KBM-7 (cell line): ENCODE data around the gene KIF2A.
A peak's percentile ranks its signal among the peaks of the same experiment; 100 is the strongest.

Experiments used
- DNase-seq: peaks from one replicate; pipeline ENCODE4 v3.0.0-alpha.2; 2015
- in situ Hi-C: fragments of 300-500 bp; cut with MboI; formaldehyde crosslinking; loops from 2 replicates; pipeline ENCODE4 v1.14.3; 2020; ENCODE audit warnings: low sequenced_read_pairs, low pct_unique_long_range_greater_than_20kb, mixed read lengths

Gene KIF2A

GRCh38 chr5:62317810-62318209, 11.8 kb downstream of the KIF2A start:
- no peak for DNase-seq
- in situ Hi-C loops = no loop called here

DNA sequence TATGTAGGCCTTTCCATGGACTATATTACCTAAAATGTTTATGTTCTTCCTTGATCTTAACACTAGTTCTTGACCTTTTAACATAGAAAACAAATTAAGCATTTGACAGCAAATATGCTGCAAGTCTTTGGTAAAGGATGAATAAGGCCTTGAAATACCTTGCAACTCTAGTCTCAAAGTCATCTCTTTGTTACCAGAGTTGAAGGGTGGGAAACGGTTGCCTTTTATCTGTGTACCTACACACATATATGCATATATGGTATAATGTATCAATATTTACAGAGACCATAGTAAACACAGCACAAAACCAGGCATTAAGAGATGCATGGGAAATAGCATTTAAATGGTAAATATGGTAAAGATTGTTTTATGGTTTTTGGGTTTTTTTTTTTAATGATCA, 16.5 kb downstream of the KIF2A start:
- in situ Hi-C loops = no loop called here
- DNase-seq = no peak

DNA sequence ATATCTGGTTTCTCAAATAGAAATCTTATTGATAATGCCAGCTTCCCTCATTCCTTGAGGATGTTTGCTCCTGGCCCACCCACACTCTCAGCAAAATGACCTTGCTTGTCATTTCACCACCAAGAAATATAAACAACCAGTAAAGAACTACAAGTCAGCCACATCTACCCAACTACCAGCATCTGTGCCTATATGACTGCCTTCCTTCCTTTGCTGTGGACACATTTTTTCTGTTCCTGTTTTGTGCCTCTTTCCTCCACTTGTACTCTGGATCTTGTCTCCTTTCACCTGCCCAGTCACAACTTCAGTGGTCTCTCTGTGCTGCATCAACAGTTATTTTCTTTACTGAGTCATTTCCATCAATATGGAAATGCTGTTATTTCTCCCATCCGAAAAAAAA, 20.3 kb downstream of the KIF2A start:
- in situ Hi-C loops = no loop called here
- DNase-seq = peak; percentile 26

- no peak for DNase-seq
- in situ Hi-C loops = no loop called here
These were observed 20.7 kb downstream of the KIF2A start for GRCh38 chr5:62326702-62327101.

DNA sequence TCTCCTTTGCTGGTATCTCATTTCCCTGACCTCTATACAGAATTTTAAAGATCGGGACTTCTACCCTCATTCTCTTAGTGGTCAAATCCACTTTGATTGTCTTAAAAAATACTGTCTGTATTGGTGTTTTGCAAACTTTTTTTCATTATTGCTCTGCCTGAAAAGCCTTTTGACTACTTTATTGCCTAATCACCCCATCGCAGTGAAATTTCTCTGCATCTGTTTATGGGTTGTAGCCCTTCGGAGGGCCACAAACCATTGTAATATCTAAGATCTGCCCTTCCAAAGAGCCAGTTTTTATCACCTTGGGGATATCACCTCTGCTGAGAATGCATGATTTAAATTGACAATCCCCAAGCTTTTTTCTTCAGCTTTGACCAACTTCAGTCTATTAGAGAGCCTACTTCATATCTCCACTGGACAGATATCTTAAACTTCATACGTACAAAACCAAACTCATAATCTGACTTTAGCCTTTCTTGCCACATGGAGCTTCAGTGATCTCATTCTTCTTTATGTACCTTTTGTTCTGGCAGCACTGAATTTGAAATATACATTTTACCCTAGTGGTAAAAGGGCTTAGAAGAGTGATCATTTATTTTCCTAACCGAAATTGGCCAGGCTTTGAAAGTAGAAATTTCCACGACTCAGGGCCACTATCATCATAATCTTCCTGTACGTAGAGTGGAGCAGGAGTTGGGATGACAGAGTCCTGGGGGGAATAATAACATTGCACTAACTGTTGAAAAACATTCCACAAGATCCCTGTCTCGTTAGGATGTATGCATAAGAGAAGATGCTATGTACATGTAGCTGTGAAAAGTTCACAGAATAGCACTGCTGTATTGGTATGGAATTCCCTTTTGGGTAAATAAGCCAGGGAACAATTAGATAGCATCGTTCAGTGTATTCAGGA, 21.4 kb downstream of the KIF2A start:
- DNase-seq = no peak

DNA sequence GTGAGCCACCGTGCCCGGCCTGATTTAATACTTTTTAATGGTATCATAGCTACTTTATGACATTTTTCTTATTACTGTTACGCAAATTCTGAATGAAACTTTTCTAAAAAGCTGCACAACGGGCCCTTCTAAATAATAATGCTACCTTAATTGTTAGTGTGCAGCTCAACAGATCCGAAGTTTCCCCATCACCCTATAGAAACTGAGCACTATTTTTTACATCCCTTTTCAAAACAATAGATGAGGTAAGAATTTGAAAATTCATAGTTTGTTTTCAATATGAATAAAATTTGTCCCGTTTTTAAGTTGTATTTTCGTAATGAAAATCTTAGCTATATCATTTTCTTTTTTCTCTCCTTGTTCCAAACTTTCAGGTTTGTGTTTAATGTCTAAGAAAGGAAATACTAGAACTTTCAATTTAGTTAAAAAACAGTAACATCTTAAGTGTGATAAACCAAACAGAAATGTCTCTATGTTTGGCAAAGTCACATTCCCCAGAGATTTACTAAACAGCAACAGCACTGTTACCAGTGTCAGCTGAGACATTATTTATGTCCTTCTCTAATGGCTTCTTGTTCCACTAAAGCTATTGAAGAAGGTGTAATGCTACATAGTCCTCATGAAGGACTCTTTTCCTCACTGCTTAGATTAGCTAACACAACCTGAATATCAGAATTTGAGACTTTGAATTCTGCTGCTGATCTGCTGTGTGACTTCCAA, 22.9 kb downstream of the KIF2A start:
- in situ Hi-C loops = no loop called here
- DNase-seq = no peak

More for the DNA sequence above, 21.4 kb downstream of the KIF2A start:
- in situ Hi-C loops = no loop called here

DNA sequence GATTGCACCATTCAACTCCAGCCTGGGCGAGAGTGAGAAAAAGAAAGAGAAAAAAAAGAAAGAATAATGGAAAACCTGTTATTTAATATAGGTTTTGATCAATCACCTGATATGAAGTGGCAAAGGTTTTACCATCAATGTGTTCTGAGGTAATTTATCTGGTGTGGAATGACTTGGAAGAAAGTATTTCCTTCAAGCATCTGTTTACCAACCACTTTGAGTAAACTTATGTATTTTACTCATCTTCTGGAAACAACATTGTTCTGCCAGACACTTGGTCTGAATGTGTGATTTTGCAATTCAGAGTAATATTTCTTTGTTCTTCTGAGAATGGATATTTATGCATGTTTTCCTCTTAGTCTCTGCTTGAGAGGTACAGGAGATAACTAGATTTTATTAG, 24.3 kb downstream of the KIF2A start:
- in situ Hi-C loops = no loop called here
- DNase-seq = no peak

- in situ Hi-C loops = no loop called here
These were observed 25.9 kb downstream of the KIF2A start for GRCh38 chr5:62331921-62332320.

GRCh38 chr5:62333250-62333794, 27.3 kb downstream of the KIF2A start:
- DNase-seq = no peak
- in situ Hi-C loops = no loop called here

More at GRCh38 chr5:62331921-62332320, 25.9 kb downstream of the KIF2A start:
- no peak for DNase-seq

DNA sequence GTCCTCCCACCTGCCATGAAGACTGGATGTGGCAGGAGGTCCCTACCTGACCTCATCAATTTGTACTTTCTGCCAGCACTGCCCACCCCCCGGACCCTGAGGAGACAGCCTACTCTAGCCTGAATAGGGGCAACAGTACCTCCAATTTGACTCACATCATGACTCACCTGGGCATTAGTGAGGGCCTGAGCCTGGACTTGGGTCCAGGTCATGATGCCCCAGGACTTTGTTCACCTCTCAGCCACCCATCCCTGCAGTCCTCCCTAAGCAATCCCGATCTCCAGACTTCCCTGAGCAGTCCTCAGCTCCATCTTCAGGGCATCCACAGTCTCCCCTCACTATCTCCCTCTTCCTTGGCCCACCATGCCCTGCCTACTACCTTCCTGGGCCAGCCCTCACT, 28.1 kb downstream of the KIF2A start:
- in situ Hi-C loops = no loop called here
- DNase-seq = no peak

DNA sequence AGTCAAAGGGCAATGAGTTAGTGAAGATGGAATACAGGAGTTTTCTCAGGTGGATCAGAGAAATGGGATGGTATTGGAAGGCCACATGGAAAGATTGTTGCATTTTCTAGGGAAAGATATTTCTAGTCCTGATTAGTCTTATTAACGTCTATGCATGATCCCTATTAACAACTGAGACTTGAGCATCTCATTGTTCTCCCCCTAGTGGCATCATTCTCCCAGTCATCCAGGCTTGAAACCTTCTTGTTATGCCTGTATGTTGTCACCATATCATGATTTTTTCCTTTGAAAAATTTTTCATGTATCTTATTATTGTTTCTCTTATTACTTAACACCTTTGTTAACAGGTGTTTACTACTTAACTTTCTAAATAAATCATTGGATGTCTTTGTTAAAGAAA, 34.4 kb downstream of the KIF2A start:
- in situ Hi-C loops = no loop called here
- DNase-seq = no peak

GRCh38 chr5:62340979-62341378, 35.0 kb downstream of the KIF2A start:
- in situ Hi-C loops = no loop called here
- no peak for DNase-seq

DNA sequence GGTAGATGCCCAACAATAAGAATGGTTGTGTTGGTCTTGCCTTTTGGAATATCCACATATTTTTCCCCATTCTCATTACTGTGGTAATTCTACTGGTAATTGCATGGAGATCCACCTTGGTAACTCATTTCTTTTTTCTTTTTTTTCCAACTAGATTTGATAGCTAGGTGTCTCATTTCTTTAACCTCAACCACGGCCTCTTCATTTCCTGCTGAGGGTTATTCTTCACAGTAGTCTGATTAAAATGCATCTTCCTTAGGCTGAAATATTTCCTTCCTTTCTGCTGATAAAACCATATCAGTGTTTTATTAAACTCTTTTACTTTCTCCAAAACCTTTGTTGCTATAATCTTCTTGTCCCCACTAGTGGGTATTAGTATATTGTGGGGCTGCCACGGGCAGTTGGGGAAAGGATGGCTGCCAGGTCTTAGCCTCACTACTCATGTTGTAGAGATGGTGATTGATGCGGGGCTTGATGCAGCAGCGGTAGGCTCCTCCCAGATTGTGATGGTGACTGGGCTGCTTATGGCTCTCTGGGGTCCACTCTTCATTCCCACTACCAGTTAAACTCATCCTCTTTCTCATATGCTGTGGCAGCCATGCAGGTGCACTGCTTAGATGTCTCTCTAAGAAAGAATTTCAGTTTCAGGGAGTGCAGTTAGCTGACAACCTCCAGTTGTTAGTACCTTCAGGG, 35.9 kb downstream of the KIF2A start:
- DNase-seq = no peak
- in situ Hi-C loops = no loop called here

DNA sequence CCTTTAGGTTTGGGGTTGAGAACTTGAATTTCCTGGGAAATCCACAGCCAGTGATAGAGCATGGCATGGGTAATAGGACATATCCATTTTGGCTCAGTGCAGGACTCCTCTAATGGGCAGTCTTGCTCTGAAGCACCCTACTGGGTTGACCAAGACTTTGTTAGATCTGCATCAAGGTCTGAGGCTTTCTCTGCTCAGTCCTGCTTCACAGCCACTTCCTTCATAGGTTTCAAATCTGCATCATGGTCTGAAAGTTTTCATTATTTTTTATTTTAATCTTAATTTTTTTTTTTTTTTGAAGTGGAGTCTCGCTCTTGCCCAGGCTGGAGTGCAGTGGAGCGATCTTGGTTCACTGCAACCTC, 36.5 kb downstream of the KIF2A start:
- in situ Hi-C loops = no loop called here

GRCh38 chr5:62343428-62343827, 37.4 kb downstream of the KIF2A start:
- in situ Hi-C loops = no loop called here
- no peak for DNase-seq

More for the DNA sequence above, 36.5 kb downstream of the KIF2A start:
- no peak for DNase-seq

- in situ Hi-C loops = no loop called here
- DNase-seq = no peak
These were observed 40.7 kb downstream of the KIF2A start for GRCh38 chr5:62346748-62347147.

GRCh38 chr5:62347928-62348327, 41.9 kb downstream of the KIF2A start:
- in situ Hi-C loops = no loop called here
- no peak for DNase-seq

- DNase-seq = no peak
- in situ Hi-C loops = no loop called here
These were observed 42.9 kb downstream of the KIF2A start for GRCh38 chr5:62348723-62349481.
